ENCODE results near the gene UNC13B. TPM values are rescaled to one million over a fixed set of nuclear protein-coding genes. Genes with fewer than 3 reads are reported as not detected.

The UNC13B gene
- total RNA-seq, 1 experiment from 2014 or later = 19.7 TPM

DNA sequence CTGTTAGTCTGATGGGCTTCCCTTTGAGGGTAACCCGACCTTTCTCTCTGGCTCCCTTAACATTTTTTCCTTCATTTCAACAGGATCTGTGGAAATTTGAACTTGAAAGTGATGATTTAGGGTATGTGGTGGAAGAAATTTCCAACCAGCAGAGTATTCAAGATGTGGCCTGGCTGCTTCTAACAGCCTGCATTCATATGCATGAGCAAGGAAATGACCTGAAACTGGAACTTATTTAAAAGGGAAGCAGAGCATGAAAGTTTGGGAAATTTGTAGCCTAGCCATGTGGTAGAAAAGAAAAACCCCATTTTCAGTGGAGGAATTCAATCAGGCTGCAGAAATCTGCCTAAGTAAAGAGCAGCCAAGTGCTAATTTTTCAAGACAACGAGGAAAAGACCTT, 41.7 kb downstream of the UNC13B start:
- TF ChIP-seq, protein P1, sequence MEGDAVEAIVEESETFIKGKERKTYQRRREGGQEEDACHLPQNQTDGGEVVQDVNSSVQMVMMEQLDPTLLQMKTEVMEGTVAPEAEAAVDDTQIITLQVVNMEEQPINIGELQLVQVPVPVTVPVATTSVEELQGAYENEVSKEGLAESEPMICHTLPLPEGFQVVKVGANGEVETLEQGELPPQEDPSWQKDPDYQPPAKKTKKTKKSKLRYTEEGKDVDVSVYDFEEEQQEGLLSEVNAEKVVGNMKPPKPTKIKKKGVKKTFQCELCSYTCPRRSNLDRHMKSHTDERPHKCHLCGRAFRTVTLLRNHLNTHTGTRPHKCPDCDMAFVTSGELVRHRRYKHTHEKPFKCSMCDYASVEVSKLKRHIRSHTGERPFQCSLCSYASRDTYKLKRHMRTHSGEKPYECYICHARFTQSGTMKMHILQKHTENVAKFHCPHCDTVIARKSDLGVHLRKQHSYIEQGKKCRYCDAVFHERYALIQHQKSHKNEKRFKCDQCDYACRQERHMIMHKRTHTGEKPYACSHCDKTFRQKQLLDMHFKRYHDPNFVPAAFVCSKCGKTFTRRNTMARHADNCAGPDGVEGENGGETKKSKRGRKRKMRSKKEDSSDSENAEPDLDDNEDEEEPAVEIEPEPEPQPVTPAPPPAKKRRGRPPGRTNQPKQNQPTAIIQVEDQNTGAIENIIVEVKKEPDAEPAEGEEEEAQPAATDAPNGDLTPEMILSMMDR (IDR thresholded peaks at IDR 0.05; ENCODE audit: insufficient read depth in 1 of 2, low read depth in 1 of 2, low read length in 1 of 2, severe bottlenecking in 1 of 2, unreplicated experiment in 1 of 2) = no peak
- H3K4me1 Mint-ChIP-seq (ENCODE audit: low read depth, unreplicated experiment) = no peaks in the 10 kb centered on the region
- no peaks in the 10 kb centered on the region for H3K27me3 Mint-ChIP-seq (ENCODE audit: insufficient read depth, unreplicated experiment)
- no peaks in the 10 kb centered on the region for H3K27me3 ChIP-seq (replicated peaks; ENCODE audit: control insufficient read depth, insufficient read depth, low read length)
- CTCF ChIA-PET = no interaction called here
- intact Hi-C loops (cut with micrococcal nuclease; ENCODE audit: unreplicated experiment) = no loop called here
- no peaks in the 10 kb centered on the region for H3K4me1 ChIP-seq
- H3K27ac Mint-ChIP-seq (ENCODE audit: unreplicated experiment) = no peak overlapping the region
- peaks cover 6% of the 10 kb centered on the region for H3K36me3 Mint-ChIP-seq (ENCODE audit: insufficient read depth, unreplicated experiment)
- no peak overlapping the region for H3K4me3 ChIP-seq (ENCODE audit: low read depth, low read length)
- no peak overlapping the region for H3K4me3 Mint-ChIP-seq (ENCODE audit: unreplicated experiment)
- POLR2A ChIA-PET = no interaction called here
- no peaks in the 10 kb centered on the region for H3K36me3 ChIP-seq (ENCODE audit: control insufficient read depth, insufficient read depth, low read length)
- BruUV-seq (replicated peaks) = no TSS peak
- peaks cover 25% of the 10 kb centered on the region for H3K9me3 ChIP-seq
- no peak for DNase-seq
- H3K9me3 Mint-ChIP-seq (ENCODE audit: unreplicated experiment) = peaks cover 44% of the 10 kb centered on the region

DNA sequence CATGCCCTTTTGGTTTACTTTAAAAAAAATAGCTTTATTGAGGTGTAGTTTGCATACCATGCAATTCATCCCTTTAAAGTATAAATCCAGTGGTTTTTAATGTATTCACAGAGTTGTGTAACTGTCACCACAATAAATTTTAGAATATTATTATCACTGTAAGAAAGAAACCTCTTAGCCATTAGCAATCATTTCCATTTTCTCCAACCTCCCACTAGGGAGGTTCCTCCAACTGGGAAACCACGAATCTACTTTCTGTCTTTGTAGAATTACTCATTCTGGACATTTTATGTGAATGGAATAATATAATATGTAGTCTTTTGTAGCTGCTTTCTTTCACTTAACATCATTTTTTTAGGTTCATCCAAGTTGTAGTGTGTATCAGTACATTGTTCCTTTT, 43.5 kb downstream of the UNC13B start:
- H3K4me1 ChIP-seq = no peaks in the 10 kb centered on the region
- DNase-seq = no peak
- TF ChIP-seq, protein P1 (IDR thresholded peaks at IDR 0.05; ENCODE audit: insufficient read depth in 1 of 2, low read depth in 1 of 2, low read length in 1 of 2, severe bottlenecking in 1 of 2, unreplicated experiment in 1 of 2) = no peak
- H3K27me3 ChIP-seq (replicated peaks; ENCODE audit: control insufficient read depth, insufficient read depth, low read length) = no peaks in the 10 kb centered on the region
- peaks cover 25% of the 10 kb centered on the region for H3K9me3 ChIP-seq
- Mint-ChIP-seq H3K27ac (ENCODE audit: unreplicated experiment) (no peak overlapping the region), H3K4me1 (ENCODE audit: low read depth, unreplicated experiment) (no peaks in the 10 kb centered on the region), H3K4me3 (ENCODE audit: unreplicated experiment) (no peak overlapping the region), H3K36me3 (ENCODE audit: insufficient read depth, unreplicated experiment) (peaks cover 6% of the 10 kb centered on the region), H3K27me3 (ENCODE audit: insufficient read depth, unreplicated experiment) (no peaks in the 10 kb centered on the region), H3K9me3 (ENCODE audit: unreplicated experiment) (peaks cover 44% of the 10 kb centered on the region)
- ChIA-PET CTCF (no interaction called here), POLR2A (no interaction called here)
- intact Hi-C loops (cut with micrococcal nuclease; ENCODE audit: unreplicated experiment) = no loop called here
- no peak overlapping the region for H3K4me3 ChIP-seq (ENCODE audit: low read depth, low read length)
- H3K36me3 ChIP-seq (ENCODE audit: control insufficient read depth, insufficient read depth, low read length) = no peaks in the 10 kb centered on the region
- BruUV-seq (replicated peaks) = no TSS peak

DNA sequence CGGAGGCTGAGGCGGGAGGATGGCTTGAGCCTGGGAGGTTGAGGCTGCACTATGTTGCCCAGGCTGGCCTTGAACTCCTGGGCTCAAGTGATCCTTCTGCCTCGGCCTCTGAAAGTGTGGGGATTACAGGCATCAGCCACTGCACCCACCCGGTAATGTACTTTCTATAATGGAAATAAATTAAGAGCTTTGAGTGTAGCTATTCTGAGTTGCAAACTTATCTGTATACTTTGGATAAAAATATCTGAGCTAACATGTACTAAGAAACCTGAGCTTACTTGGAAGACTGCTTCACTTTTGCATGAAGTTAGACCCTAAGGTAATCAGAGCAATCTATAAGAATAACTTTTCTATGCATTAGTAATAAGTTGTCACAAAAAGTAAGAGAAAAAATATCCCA, 50.0 kb downstream of the UNC13B start:
- no peaks in the 10 kb centered on the region for H3K27me3 Mint-ChIP-seq (ENCODE audit: insufficient read depth, unreplicated experiment)
- H3K9me3 ChIP-seq = no peaks in the 10 kb centered on the region; the same call in 1 of the 2 replicates
- no peaks in the 10 kb centered on the region for H3K4me1 Mint-ChIP-seq (ENCODE audit: low read depth, unreplicated experiment)
- no peak overlapping the region for H3K27ac Mint-ChIP-seq (ENCODE audit: unreplicated experiment)
- H3K4me1 ChIP-seq = no peaks in the 10 kb centered on the region
- intact Hi-C loops (cut with micrococcal nuclease; ENCODE audit: unreplicated experiment) = no loop called here
- no peaks in the 10 kb centered on the region for H3K36me3 Mint-ChIP-seq (ENCODE audit: insufficient read depth, unreplicated experiment)
- ChIA-PET CTCF (no interaction called here), POLR2A (no interaction called here)
- H3K9me3 Mint-ChIP-seq (ENCODE audit: unreplicated experiment) = no peaks in the 10 kb centered on the region
- BruUV-seq (replicated peaks) = no TSS peak
- H3K4me3 Mint-ChIP-seq (ENCODE audit: unreplicated experiment) = no peak overlapping the region
- no peaks in the 10 kb centered on the region for H3K27me3 ChIP-seq (replicated peaks; ENCODE audit: control insufficient read depth, insufficient read depth, low read length)
- no peak overlapping the region for H3K4me3 ChIP-seq (ENCODE audit: low read depth, low read length)
- no peaks in the 10 kb centered on the region for H3K36me3 ChIP-seq (ENCODE audit: control insufficient read depth, insufficient read depth, low read length)
- DNase-seq = no peak
- TF ChIP-seq, protein P1 (IDR thresholded peaks at IDR 0.05; ENCODE audit: insufficient read depth in 1 of 2, low read depth in 1 of 2, low read length in 1 of 2, severe bottlenecking in 1 of 2, unreplicated experiment in 1 of 2) = no peak

Measured in Caco-2 (cell line).